ENCODE results near the gene CYB5D1. TPM values are rescaled to one million over a fixed set of nuclear protein-coding genes. Genes with fewer than 3 reads are reported as not detected.

CYB5D1 gene
- total RNA-seq, 4 donors from 2014 or later: 9.4 to 13.6 (median 11.1) TPM

GRCh38 chr17:7887038-7887481, 29.3 kb downstream of the CYB5D1 start:
- DNase-seq (ENCODE audit: low spot score in 2 of 2): no peak
- peaks cover 0 to 16% (median 0%) of the 10 kb centered on the region in 3 donors for H3K36me3 ChIP-seq
- H3K27ac ChIP-seq: peak overlapping the region; percentile 79 to 97 (median 94)
- 2 to 3% methylated on average over 8 of the region's 8 CpGs for WGBS, 2 donors
- H3K9me3 ChIP-seq: no peaks in the 10 kb centered on the region
- H3K4me3 ChIP-seq: peak overlapping the region; percentile 47 to 89 (median 80)
- H3K4me1 ChIP-seq: peaks cover 0 to 69% (median 47%) of the 10 kb centered on the region in 4 donors
- no peaks in the 10 kb centered on the region for H3K27me3 ChIP-seq
- TF ChIP-seq CTCF (IDR thresholded peaks at IDR 0.05): no peak
- no peak for TF ChIP-seq EP300 (IDR thresholded peaks at IDR 0.05)
- no peak for TF ChIP-seq POLR2A (IDR thresholded peaks at IDR 0.05)

DNA sequence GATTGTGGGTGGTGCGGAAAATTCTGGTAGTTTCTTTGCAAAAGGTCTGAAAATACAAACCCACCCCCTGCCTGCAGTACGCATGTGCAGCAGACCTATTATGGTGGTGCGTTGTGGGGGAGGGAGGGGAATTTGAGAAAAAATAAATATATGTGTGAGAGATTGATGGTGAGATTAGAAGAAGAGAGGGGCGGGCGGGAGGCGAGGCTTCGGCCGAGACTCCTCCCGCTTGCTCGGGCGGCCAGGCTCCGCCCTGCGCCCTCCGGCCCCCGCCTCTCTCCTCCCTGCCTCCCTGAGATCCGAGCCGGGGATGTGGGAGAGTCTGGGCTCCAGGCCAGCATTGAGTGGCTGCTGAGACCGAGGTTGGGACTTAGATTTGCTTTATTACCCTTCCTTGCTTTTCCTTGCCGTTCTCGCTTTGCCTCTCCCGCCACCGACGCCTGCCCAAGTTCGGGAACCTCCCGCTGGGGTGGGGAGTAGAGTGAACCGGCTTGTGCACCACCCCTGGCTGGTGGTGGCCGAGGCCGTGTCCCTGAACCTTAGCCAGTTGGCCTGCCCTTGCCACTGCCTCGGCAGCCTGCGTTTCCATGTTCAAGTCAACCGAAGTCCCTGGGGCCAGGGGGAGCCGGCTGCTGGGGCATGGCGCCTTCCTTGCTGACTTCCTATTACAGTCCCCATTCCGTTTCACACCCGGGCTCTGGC, 29.8 kb downstream of the CYB5D1 start:
- DNase-seq (ENCODE audit: low spot score in 2 of 2): peak; percentile 86 to 89
- Histone ChIP-seq H3K27me3 (no peaks in the 10 kb centered on the region), H3K4me3 (peak overlapping the region; percentile 47 to 89 (median 80)), H3K9me3 (no peaks in the 10 kb centered on the region), H3K4me1 (peaks cover 0 to 63% (median 46%) of the 10 kb centered on the region in 4 donors), H3K27ac (peak overlapping the region; percentile 79 to 97 (median 94)), H3K36me3 (peaks cover 0 to 18% (median 0%) of the 10 kb centered on the region in 3 donors)
- 1% methylated on average over 35 of the region's 35 CpGs for WGBS, 2 donors
- TF ChIP-seq POLR2A (IDR thresholded peaks at IDR 0.05) (peak in 1 of 2 donors; percentile 59), EP300 (IDR thresholded peaks at IDR 0.05) (peak; percentile 44 to 79), CTCF (IDR thresholded peaks at IDR 0.05) (peak in 1 of 5 experiments; percentile 25)

- WGBS, 2 donors: 34 to 40% methylated on average over 17 to 18 of the region's 18 CpGs
- H3K27ac ChIP-seq: peak within 1 kb of the TSS; percentile 79 to 97 (median 94)
- DNase-seq (ENCODE audit: low spot score in 2 of 2): no peak
- peaks cover 0 to 21% (median 0%) of the 10 kb centered on the region in 3 donors for H3K36me3 ChIP-seq
- no peaks in the 10 kb centered on the region for H3K27me3 ChIP-seq
- H3K4me1 ChIP-seq: peaks cover 0 to 56% (median 42%) of the 10 kb centered on the region in 4 donors
- H3K9me3 ChIP-seq: no peaks in the 10 kb centered on the region
- TF ChIP-seq POLR2A (IDR thresholded peaks at IDR 0.05): no peak
- peak within 1 kb of the TSS; percentile 20 to 89 (median 80) for H3K4me3 ChIP-seq
Observed at GRCh38 chr17:7888184-7888920, 30.5 kb downstream of the CYB5D1 start, which contains the start of gene CHD3. TSS of gene CHD3 (plus strand) at chr17:7888789. CDS start at chr17:7889001, 212 bp downstream.

DNA sequence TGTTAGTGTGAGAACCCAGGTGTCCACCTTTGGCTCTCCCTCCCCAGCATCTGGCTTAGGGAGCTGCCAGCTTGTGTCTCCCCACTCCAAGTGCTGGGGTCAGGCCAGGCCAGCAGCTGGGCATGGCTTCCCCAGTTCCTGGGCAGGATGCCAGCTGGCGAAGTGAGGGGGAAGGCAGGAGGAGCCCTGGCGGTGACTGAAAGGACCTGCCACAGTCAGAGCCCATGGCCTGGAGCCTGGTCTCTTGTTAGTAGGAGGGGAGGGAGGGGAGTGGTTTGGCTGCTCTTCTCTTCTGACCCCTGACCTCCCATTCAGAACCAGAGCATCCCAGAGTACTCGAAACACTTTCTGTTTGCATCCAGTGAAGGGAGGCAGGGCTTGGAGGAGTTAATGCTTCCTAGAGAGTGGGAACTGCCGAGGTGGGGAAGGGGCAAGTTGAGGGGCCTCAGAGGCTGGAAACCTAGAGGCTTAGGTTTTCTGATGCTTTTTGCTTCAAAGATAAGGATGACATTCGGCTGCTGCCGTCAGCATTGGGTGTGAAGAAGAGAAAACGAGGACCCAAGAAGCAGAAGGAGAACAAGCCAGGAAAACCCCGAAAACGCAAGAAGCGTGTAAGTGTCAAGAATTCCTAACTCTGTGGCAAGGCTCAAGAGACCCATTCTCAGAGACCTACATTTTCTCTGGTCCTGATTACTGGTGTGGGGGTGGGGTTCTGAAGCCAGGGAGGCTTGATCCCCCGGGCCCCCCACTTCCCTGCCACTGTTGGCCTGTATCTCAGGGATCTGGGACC, 31.6 kb downstream of the CYB5D1 start:
- Histone ChIP-seq H3K4me1 (peaks cover 0 to 47% (median 37%) of the 10 kb centered on the region in 4 donors), H3K36me3 (peaks cover 0 to 31% (median 0%) of the 10 kb centered on the region in 3 donors), H3K27ac (peak overlapping the region; percentile 79 to 97 (median 94)), H3K4me3 (peak overlapping the region in 1 of 4 donors; percentile 7), H3K27me3 (no peaks in the 10 kb centered on the region), H3K9me3 (no peaks in the 10 kb centered on the region)
- TF ChIP-seq CTCF (IDR thresholded peaks at IDR 0.05) (peak in 4 of 5 experiments; percentile 54 to 83 (median 68)), POLR2A (IDR thresholded peaks at IDR 0.05) (peak in 1 of 2 donors; percentile 27), EP300 (IDR thresholded peaks at IDR 0.05) (peak; percentile 35 to 93)
- WGBS, 2 donors: 10 to 11% methylated on average over 11 of the region's 11 CpGs
- DNase-seq (ENCODE audit: low spot score in 2 of 2): peak; percentile 90 to 96

All from tibial nerve (tissue), 4 donors.